HG02678 (cell line): Measurements from ENCODE around the gene OTUD5.
"Not testable (repeated sequence)": the region's sequence is repeated elsewhere in the genome, so short reads cannot be mapped to it uniquely, and the experiment has no call there.

Experiments used
- ATAC-seq: cut with Tn5 transposase; IDR thresholded peaks from one replicate; pipeline ENCODE4 v1.9.1; 2021; ENCODE audit warnings: mild to moderate bottlenecking, moderate library complexity; ENCODE audit not compliant: unreplicated experiment

OTUD5 gene

GRCh38 chrX:48891402-48892288 lies 65.8 kb downstream of the OTUD5 start:
- ATAC-seq: peak; percentile 81

- ATAC-seq: peak; percentile 45
Measured at GRCh38 chrX:48890934-48891401, 66.4 kb downstream of the OTUD5 start.

- no peak for ATAC-seq
Measured at GRCh38 chrX:48890296-48890925, 67.0 kb downstream of the OTUD5 start.

DNA sequence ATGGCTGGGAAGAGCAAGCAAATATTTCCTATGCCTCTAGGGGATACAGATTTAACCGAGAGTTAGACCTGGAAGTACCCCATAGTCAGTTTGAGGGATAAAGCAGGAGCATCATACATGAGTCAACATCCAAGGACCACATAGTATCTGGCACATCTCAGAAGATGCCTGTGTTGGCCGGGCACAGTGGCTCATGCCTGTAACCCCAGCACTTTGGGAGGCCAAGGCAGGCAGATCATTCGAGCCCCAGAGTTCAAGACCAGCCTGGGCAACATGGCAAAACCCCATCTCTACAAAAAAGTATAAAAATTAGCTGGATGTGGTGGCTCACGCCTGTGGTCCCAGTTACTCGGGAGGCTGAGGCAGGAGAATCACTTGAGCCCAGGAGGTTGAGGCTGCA lies 70.8 kb downstream of the OTUD5 start:
- not testable (repeated sequence) for ATAC-seq

DNA sequence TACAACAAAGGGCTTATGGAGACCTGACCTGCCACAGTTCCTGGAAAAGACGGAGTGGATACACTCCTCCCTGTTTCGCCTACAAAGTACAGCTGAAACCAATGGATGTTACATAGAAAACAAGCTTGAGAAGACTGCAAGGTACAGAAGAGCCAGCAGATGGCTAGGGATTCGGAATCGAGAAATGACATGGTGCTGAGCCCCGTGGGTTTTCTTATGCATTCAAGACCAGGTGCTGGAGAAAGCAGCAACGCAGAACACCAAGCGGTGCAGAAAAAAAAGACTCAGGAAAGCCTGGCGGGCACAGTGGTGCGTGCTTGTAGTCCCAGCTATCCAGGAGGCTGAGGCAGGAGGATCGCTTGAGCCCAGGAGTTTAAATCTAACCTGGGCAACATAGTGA lies 73.7 kb downstream of the OTUD5 start:
- ATAC-seq: no peak

- ATAC-seq: not testable (repeated sequence)
Measured at GRCh38 chrX:48876944-48877343, 80.5 kb downstream of the OTUD5 start.
